Embryonic facial prominence (tissue), 1 donor: ENCODE results near the gene SLC6A5.

Experiments
- DNase-seq: peaks from one replicate; pipeline ENCODE4 v3.0.0-alpha.2; 2016; ENCODE audit errors: extremely low spot score

SLC6A5 gene

GRCh38 chr11:20596205-20597153 lies 2.9 kb upstream of the SLC6A5 start:
- DNase-seq: no peak

- no peak for DNase-seq
These were observed 2.2 kb upstream of the SLC6A5 start for GRCh38 chr11:20597154-20597679.

GRCh38 chr11:20597680-20598484 lies 1.5 kb upstream of the SLC6A5 start:
- no peak for DNase-seq

GRCh38 chr11:20598492-20598891 lies 916 bp upstream of the SLC6A5 start:
- no peak for DNase-seq

- DNase-seq: no peak
These were observed 575 bp downstream of the SLC6A5 start for GRCh38 chr11:20600020-20600346.

- DNase-seq: no peak
These were observed 1.1 kb downstream of the SLC6A5 start for GRCh38 chr11:20600551-20600950.

- no peak for DNase-seq
These were observed 2.0 kb downstream of the SLC6A5 start for GRCh38 chr11:20601221-20601914.

- no peak for DNase-seq
These were observed 4.9 kb downstream of the SLC6A5 start for GRCh38 chr11:20604295-20604803.

- no peak for DNase-seq
These were observed 5.6 kb downstream of the SLC6A5 start for GRCh38 chr11:20604864-20605601.

GRCh38 chr11:20605602-20606091 lies 6.2 kb downstream of the SLC6A5 start:
- no peak for DNase-seq

GRCh38 chr11:20608934-20609333 lies 9.5 kb downstream of the SLC6A5 start:
- no peak for DNase-seq

GRCh38 chr11:20609727-20610707 lies 10.6 kb downstream of the SLC6A5 start:
- DNase-seq: no peak

GRCh38 chr11:20610825-20611224 lies 11.4 kb downstream of the SLC6A5 start:
- no peak for DNase-seq

- DNase-seq: no peak
These were observed 12.0 kb downstream of the SLC6A5 start for GRCh38 chr11:20611445-20611844.

- DNase-seq: no peak
These were observed 12.5 kb downstream of the SLC6A5 start for GRCh38 chr11:20611892-20612291.

GRCh38 chr11:20612416-20612815 lies 13.0 kb downstream of the SLC6A5 start:
- no peak for DNase-seq

- DNase-seq: no peak
These were observed 17.5 kb downstream of the SLC6A5 start for GRCh38 chr11:20616920-20617319.

- DNase-seq: no peak
These were observed 18.1 kb downstream of the SLC6A5 start for GRCh38 chr11:20617346-20618005.

- no peak for DNase-seq
These were observed 18.7 kb downstream of the SLC6A5 start for GRCh38 chr11:20618083-20618482.
